ENCODE data around the gene HOXB8. TPM values are rescaled to one million over a fixed set of nuclear protein-coding genes. Genes with fewer than 3 reads are reported as not detected.

HOXB8 gene
- total and polyA plus RNA-seq, 2 donors (not counting 1 experiment from before 2014, with no cell fraction given) = 0.33 to 2.0 TPM

GRCh38 chr17:48636177-48637018 is 21.3 kb upstream of the HOXB8 start:
- Histone ChIP-seq H3K9me3 (ENCODE audit: control insufficient read depth, insufficient read depth, low read depth, low read length) (no peaks in the 10 kb centered on the region), H3K4me2 (ENCODE audit: extremely low read depth, insufficient read depth, low read length) (peak overlapping the region; percentile 18), H3K4me3 (replicated peaks in 1 of 4; ENCODE audit: control extremely low read depth in 1 of 4, insufficient read depth in 1 of 4, low read depth in 3 of 4, low read length in 4 of 4) (no peak overlapping the region), H3K27ac (ENCODE audit: insufficient read depth, low read length) (no peak overlapping the region), H3K27me3 (ENCODE audit: control insufficient read depth, insufficient read depth, low read length) (peaks cover 95% of the 10 kb centered on the region), H4K20me1 (ENCODE audit: control insufficient read depth, extremely low read depth, insufficient read depth, low read length) (no peaks in the 10 kb centered on the region), H3K4me1 (ENCODE audit: control insufficient read depth, extremely low read depth, insufficient read depth, low read length) (no peaks in the 10 kb centered on the region), H2AFZ (ENCODE audit: low read length) (no peak overlapping the region), H3K79me2 (ENCODE audit: control insufficient read depth, insufficient read depth, low read length) (no peaks in the 10 kb centered on the region), H3K36me3 (ENCODE audit: control insufficient read depth, insufficient read depth, low read length) (no peaks in the 10 kb centered on the region), H3K9ac (ENCODE audit: insufficient read depth, low read length) (no peak overlapping the region)
- peak; percentile 41 to 59 for DNase-seq (ENCODE audit: low read depth in 2 of 2)
- TF ChIP-seq, protein P1, sequence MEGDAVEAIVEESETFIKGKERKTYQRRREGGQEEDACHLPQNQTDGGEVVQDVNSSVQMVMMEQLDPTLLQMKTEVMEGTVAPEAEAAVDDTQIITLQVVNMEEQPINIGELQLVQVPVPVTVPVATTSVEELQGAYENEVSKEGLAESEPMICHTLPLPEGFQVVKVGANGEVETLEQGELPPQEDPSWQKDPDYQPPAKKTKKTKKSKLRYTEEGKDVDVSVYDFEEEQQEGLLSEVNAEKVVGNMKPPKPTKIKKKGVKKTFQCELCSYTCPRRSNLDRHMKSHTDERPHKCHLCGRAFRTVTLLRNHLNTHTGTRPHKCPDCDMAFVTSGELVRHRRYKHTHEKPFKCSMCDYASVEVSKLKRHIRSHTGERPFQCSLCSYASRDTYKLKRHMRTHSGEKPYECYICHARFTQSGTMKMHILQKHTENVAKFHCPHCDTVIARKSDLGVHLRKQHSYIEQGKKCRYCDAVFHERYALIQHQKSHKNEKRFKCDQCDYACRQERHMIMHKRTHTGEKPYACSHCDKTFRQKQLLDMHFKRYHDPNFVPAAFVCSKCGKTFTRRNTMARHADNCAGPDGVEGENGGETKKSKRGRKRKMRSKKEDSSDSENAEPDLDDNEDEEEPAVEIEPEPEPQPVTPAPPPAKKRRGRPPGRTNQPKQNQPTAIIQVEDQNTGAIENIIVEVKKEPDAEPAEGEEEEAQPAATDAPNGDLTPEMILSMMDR (conservative IDR thresholded peaks at IDR 0.05 in 1 of 2, IDR thresholded peaks at IDR 0.05 in 1 of 2; ENCODE audit: low read depth in 1 of 2, low read length in 2 of 2) = peak; percentile 20 to 56
- peak; percentile 64 for TF ChIP-seq EZH2 (IDR thresholded peaks at IDR 0.05; ENCODE audit: low read length, missing control alignments)

DNA sequence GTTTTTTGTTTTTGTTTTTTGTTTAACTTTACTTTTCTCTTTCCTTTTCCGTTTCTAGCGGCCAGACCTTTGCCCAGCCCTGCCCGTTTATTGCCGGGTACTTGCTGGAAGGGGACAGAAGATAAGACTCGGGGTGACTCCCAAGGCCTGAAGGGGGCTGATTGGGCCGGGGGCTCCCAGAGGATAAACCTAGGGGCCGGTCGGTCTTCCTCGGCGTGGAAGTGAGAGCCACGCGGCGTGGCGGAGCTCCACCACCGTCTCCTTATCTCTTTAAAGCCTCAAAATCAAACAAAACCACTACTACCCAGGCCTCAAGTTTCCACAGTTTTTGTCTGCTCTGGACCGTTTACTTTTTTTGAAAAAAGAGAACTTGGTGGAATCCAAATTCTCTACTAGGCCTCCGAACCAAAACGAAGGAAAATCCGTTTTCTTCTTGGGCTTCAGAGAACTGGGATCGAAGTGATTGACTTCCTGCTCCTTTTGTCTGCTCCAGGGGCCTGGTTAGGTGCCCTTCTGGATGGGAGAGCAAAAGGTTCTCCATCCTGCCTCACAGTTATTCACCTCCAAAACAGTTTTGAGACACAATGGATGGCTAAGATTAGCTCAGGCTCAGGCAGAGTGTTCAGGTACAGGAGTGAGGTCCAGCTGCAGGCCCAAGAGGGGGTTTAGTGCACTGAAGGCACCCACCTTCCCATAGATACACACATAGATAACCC is 19.6 kb upstream of the HOXB8 start:
- H3K79me2 ChIP-seq (ENCODE audit: control insufficient read depth, insufficient read depth, low read length) = no peaks in the 10 kb centered on the region
- TF ChIP-seq EZH2 (IDR thresholded peaks at IDR 0.05; ENCODE audit: low read length, missing control alignments) = no peak
- TF ChIP-seq, protein P1 (conservative IDR thresholded peaks at IDR 0.05 in 1 of 2, IDR thresholded peaks at IDR 0.05 in 1 of 2; ENCODE audit: low read depth in 1 of 2, low read length in 2 of 2) = no peak
- no peaks in the 10 kb centered on the region for H3K9me3 ChIP-seq (ENCODE audit: control insufficient read depth, insufficient read depth, low read depth, low read length)
- no peaks in the 10 kb centered on the region for H3K4me1 ChIP-seq (ENCODE audit: control insufficient read depth, extremely low read depth, insufficient read depth, low read length)
- DNase-seq (ENCODE audit: low read depth in 2 of 2) = no peak
- no peak overlapping the region for H2AFZ ChIP-seq (ENCODE audit: low read length)
- no peaks in the 10 kb centered on the region for H3K36me3 ChIP-seq (ENCODE audit: control insufficient read depth, insufficient read depth, low read length)
- no peak overlapping the region for H3K27ac ChIP-seq (ENCODE audit: insufficient read depth, low read length)
- H3K4me2 ChIP-seq (ENCODE audit: extremely low read depth, insufficient read depth, low read length) = no peak overlapping the region
- H3K9ac ChIP-seq (ENCODE audit: insufficient read depth, low read length) = no peak overlapping the region
- no peaks in the 10 kb centered on the region for H4K20me1 ChIP-seq (ENCODE audit: control insufficient read depth, extremely low read depth, insufficient read depth, low read length)
- no peak overlapping the region for H3K4me3 ChIP-seq (replicated peaks in 1 of 4; ENCODE audit: control extremely low read depth in 1 of 4, insufficient read depth in 1 of 4, low read depth in 3 of 4, low read length in 4 of 4)
- H3K27me3 ChIP-seq (ENCODE audit: control insufficient read depth, insufficient read depth, low read length) = peaks cover 96% of the 10 kb centered on the region

- DNase-seq (ENCODE audit: low read depth in 2 of 2) = no peak
- H3K27me3 ChIP-seq (ENCODE audit: control insufficient read depth, insufficient read depth, low read length) = peaks cover 96% of the 10 kb centered on the region
- H3K4me3 ChIP-seq (replicated peaks in 1 of 4; ENCODE audit: control extremely low read depth in 1 of 4, insufficient read depth in 1 of 4, low read depth in 3 of 4, low read length in 4 of 4) = no peak overlapping the region
- H3K36me3 ChIP-seq (ENCODE audit: control insufficient read depth, insufficient read depth, low read length) = no peaks in the 10 kb centered on the region
- H3K4me2 ChIP-seq (ENCODE audit: extremely low read depth, insufficient read depth, low read length) = no peak overlapping the region
- H3K9me3 ChIP-seq (ENCODE audit: control insufficient read depth, insufficient read depth, low read depth, low read length) = no peaks in the 10 kb centered on the region
- no peak overlapping the region for H3K9ac ChIP-seq (ENCODE audit: insufficient read depth, low read length)
- peak; percentile 99 for TF ChIP-seq EZH2 (IDR thresholded peaks at IDR 0.05; ENCODE audit: low read length, missing control alignments)
- TF ChIP-seq, protein P1 (conservative IDR thresholded peaks at IDR 0.05 in 1 of 2, IDR thresholded peaks at IDR 0.05 in 1 of 2; ENCODE audit: low read depth in 1 of 2, low read length in 2 of 2) = no peak
- H3K27ac ChIP-seq (ENCODE audit: insufficient read depth, low read length) = no peak overlapping the region
- H3K79me2 ChIP-seq (ENCODE audit: control insufficient read depth, insufficient read depth, low read length) = no peaks in the 10 kb centered on the region
- no peaks in the 10 kb centered on the region for H3K4me1 ChIP-seq (ENCODE audit: control insufficient read depth, extremely low read depth, insufficient read depth, low read length)
- H2AFZ ChIP-seq (ENCODE audit: low read length) = no peak overlapping the region
- no peaks in the 10 kb centered on the region for H4K20me1 ChIP-seq (ENCODE audit: control insufficient read depth, extremely low read depth, insufficient read depth, low read length)
Measured at GRCh38 chr17:48633266-48633677, 18.2 kb upstream of the HOXB8 start.

Measured in fibroblast of lung (primary cell).